Sigmoid colon (tissue), 3 donors: ENCODE data around the gene PRR15L.

Experiments used
- POLR2A ChIP-seq, 2 donors: fragments of 450-650 bp; IDR thresholded peaks; one replicate each; pipeline ENCODE4 v1.6.1; 2016; ENCODE audit warnings: antibody characterized with exemption in 2 of 2, mild to moderate bottlenecking in 2 of 2, moderate library complexity in 2 of 2
- TF ChIP-seq, protein P1 (sequence below), 4 experiments: fragments of 450-650 bp in 3 of 4; fragments of 200-600 bp in 1 of 4; IDR thresholded peaks; one replicate each; pipeline ENCODE4 v1.5.1; 2016 to 2019; ENCODE audit warnings: antibody characterized with exemption in 4 of 4, mild to moderate bottlenecking in 3 of 4, moderate library complexity in 2 of 4

DNA sequence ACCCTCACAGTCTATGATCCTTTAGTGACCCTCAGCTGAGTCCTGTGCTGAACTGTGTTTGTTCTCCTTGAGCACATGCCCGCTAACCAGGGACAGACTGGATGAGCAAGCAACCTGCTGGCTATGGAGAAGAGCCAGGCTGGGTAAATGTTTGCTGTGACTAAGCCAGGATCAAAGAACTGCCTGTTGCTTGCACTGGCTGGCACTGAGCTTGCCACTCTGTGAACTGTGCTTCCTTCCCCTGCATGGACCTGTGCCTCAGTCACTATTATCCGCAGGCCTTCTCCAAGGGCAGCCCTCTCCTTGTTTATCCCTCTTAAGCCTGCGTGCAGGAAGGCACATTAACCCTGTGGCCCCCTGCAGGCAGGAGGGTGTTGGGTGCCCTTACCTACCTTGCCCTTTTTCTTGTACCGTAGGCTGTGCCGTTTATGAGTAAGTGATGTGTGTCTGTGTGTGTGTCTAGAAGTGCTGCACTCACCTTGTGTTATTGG is 8.9 kb downstream of the PRR15L start:
- TF ChIP-seq, protein P1, sequence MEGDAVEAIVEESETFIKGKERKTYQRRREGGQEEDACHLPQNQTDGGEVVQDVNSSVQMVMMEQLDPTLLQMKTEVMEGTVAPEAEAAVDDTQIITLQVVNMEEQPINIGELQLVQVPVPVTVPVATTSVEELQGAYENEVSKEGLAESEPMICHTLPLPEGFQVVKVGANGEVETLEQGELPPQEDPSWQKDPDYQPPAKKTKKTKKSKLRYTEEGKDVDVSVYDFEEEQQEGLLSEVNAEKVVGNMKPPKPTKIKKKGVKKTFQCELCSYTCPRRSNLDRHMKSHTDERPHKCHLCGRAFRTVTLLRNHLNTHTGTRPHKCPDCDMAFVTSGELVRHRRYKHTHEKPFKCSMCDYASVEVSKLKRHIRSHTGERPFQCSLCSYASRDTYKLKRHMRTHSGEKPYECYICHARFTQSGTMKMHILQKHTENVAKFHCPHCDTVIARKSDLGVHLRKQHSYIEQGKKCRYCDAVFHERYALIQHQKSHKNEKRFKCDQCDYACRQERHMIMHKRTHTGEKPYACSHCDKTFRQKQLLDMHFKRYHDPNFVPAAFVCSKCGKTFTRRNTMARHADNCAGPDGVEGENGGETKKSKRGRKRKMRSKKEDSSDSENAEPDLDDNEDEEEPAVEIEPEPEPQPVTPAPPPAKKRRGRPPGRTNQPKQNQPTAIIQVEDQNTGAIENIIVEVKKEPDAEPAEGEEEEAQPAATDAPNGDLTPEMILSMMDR (IDR thresholded peaks at IDR 0.05): no peak
- no peak for TF ChIP-seq POLR2A (IDR thresholded peaks at IDR 0.05)
